Dendritic cell treated with granulocyte-macrophage colony-stimulating factor and Interleukin-4, amounts not matched to agents 40 ng/mL and 50 ng/mL, for 4 days (primary cell): ENCODE data around the gene ENTREP1.

Source experiments
- H3K27ac Mint-ChIP-seq: one replicate; pipeline ENCODE4 v1.8.0; 2022; ENCODE audit warnings: mild to moderate bottlenecking, mixed read lengths
- H3K27me3 Mint-ChIP-seq: one replicate; pipeline ENCODE4 v1.8.0; 2022; ENCODE audit warnings: mild to moderate bottlenecking, mixed read lengths
- H3K36me3 Mint-ChIP-seq: one replicate; pipeline ENCODE4 v1.8.0; 2022; ENCODE audit warnings: low read depth, mixed read lengths
- H3K4me1 Mint-ChIP-seq: one replicate; pipeline ENCODE4 v1.8.0; 2022; ENCODE audit warnings: low read depth, mixed read lengths
- H3K4me3 Mint-ChIP-seq: one replicate; pipeline ENCODE4 v1.8.0; 2022; ENCODE audit warnings: mild to moderate bottlenecking, moderate library complexity, mixed read lengths
- H3K9me3 Mint-ChIP-seq: one replicate; pipeline ENCODE4 v1.8.0; 2022; ENCODE audit warnings: mixed read lengths
- intact Hi-C: fragments of 100-400 bp; cut with micrococcal nuclease; formaldehyde crosslinking; loops from one replicate; pipeline ENCODE4 v1.15.0; 2022

Gene ENTREP1, protein sequence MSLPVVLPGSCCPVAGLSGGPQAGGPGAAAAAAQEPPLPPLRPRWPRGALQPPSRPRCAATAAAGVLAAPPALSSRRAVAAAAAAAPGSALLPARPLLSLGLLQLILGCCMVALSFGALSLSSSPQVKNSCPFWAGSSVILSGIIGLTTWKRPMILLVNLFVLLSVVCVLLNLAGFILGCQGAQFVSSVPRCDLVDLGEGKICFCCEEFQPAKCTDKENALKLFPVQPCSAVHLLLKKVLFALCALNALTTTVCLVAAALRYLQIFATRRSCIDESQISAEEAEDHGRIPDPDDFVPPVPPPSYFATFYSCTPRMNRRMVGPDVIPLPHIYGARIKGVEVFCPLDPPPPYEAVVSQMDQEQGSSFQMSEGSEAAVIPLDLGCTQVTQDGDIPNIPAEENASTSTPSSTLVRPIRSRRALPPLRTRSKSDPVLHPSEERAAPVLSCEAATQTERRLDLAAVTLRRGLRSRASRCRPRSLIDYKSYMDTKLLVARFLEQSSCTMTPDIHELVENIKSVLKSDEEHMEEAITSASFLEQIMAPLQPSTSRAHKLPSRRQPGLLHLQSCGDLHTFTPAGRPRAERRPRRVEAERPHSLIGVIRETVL

GRCh38 chr9:69324549-69325401 is at the start of gene ENTREP1:
TSS of gene ENTREP1 (plus strand) at chr9:69325215. CDS start at chr9:69325310, 95 bp downstream.
- peak within 1 kb of the TSS; percentile 74 for H3K4me3 Mint-ChIP-seq
- intact Hi-C loops, result loop anchor here (10.0 kb wide), 1 partner anchor 50 kb away; no protein-coding TSS in a partner anchor
- H3K36me3 Mint-ChIP-seq, result no peaks in the 10 kb centered on the region
- peak within 1 kb of the TSS; percentile 52 for H3K27ac Mint-ChIP-seq
- H3K27me3 Mint-ChIP-seq, result peaks cover 69% of the 10 kb centered on the region
- H3K4me1 Mint-ChIP-seq, result peaks cover 17% of the 10 kb centered on the region
- no peaks in the 10 kb centered on the region for H3K9me3 Mint-ChIP-seq

- Mint-ChIP-seq H3K4me3 (no peak overlapping the region), H3K27ac (no peak overlapping the region), H3K4me1 (peaks cover 7% of the 10 kb centered on the region), H3K9me3 (peaks cover 24% of the 10 kb centered on the region), H3K36me3 (no peaks in the 10 kb centered on the region), H3K27me3 (peaks cover 2% of the 10 kb centered on the region)
- intact Hi-C loops, result no loop called here
These were observed 48.2 kb upstream of the ENTREP1 start for GRCh38 chr9:69276775-69277174.

GRCh38 chr9:69279084-69279731 is 45.8 kb upstream of the ENTREP1 start:
- intact Hi-C loops, result no loop called here
- Mint-ChIP-seq H3K4me3 (no peak overlapping the region), H3K9me3 (peaks cover 23% of the 10 kb centered on the region), H3K4me1 (peaks cover 7% of the 10 kb centered on the region), H3K27me3 (peaks cover 3% of the 10 kb centered on the region), H3K27ac (no peak overlapping the region), H3K36me3 (no peaks in the 10 kb centered on the region)

DNA sequence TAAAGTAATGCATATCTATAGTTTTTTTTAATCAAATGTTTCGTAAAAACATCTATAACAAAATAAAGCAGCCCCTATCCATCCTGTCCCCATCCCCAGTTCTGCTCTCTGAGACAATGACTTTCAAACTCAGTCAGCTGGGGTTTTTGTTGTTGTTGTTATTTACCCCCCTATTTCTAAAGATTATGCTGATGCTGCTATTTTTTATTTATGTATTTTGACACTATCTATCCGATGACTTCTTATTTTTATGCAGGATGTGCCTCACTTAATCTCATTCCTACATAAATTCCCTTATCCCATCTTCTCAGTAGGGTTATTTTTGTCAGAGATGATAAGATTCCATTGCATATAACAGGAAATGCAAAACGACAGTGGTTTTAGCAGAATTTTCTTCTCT is 45.3 kb upstream of the ENTREP1 start:
- Mint-ChIP-seq H3K4me3 (no peak overlapping the region), H3K36me3 (no peaks in the 10 kb centered on the region), H3K4me1 (peaks cover 7% of the 10 kb centered on the region), H3K27ac (no peak overlapping the region), H3K9me3 (peaks cover 18% of the 10 kb centered on the region), H3K27me3 (peaks cover 5% of the 10 kb centered on the region)
- intact Hi-C loops, result no loop called here

GRCh38 chr9:69283003-69283402 is 42.0 kb upstream of the ENTREP1 start:
- Mint-ChIP-seq H3K36me3 (no peaks in the 10 kb centered on the region), H3K9me3 (peaks cover 6% of the 10 kb centered on the region), H3K27me3 (peaks cover 11% of the 10 kb centered on the region), H3K4me3 (no peak overlapping the region), H3K4me1 (peaks cover 7% of the 10 kb centered on the region), H3K27ac (no peak overlapping the region)
- intact Hi-C loops, result no loop called here

DNA sequence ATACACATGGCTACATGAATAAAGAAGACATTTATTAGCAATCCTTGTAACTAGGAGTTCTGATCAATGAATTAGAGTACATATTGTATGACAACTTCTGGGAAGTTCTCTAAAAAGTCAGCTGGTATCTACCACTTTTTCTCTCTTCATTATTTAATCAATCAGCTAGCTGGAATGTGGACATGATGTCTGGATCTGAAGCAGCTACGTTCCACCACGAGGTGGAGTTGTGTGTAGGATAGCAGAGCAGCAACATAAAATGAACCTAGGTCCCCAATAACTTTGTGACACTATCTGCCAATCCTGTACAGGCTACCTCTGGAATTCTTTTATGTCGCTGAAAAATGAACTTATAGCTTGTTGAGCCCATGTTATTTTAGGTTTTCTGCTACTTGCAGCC is 32.9 kb upstream of the ENTREP1 start:
- Mint-ChIP-seq H3K27me3 (peaks cover 5% of the 10 kb centered on the region), H3K36me3 (no peaks in the 10 kb centered on the region), H3K9me3 (no peaks in the 10 kb centered on the region), H3K27ac (no peak overlapping the region), H3K4me1 (no peaks in the 10 kb centered on the region), H3K4me3 (no peak overlapping the region)
- intact Hi-C loops, result no loop called here

GRCh38 chr9:69293156-69293555 is 31.9 kb upstream of the ENTREP1 start:
- Mint-ChIP-seq H3K27ac (no peak overlapping the region), H3K36me3 (no peaks in the 10 kb centered on the region), H3K9me3 (no peaks in the 10 kb centered on the region), H3K27me3 (peaks cover 2% of the 10 kb centered on the region), H3K4me3 (no peak overlapping the region), H3K4me1 (no peaks in the 10 kb centered on the region)
- intact Hi-C loops, result no loop called here

DNA sequence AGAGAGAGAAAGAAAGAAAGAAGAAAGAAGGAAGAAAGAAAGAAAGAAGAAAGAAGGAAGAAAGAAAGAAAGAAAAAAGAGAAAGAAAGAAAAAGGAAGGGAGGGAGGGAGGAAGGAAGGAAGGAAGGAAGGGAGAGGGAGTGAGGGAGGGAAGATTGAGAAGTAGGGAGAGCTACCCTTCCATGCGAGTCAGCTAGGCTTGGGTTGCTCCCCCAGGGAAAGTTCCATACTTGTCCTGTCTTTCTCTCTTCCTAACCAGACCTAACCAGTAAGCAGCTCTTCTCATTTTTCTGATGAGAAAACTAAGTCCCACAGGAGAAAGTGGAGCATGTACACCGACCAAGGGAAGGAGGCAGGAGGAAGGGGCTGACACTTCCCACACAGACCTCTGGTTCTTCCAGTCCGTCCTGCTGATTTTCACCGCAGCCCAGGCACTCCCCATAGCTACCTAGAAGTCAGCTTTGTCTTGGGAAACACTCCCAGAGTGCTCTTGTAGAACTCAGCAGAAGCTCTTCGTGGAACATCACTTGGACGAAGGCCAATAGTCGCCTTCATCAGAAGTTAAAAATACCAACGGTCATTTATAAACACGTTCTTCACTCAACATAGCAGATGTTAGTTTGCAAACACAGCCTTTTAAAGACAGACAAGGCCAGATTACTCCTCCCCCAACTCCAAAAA is 29.0 kb upstream of the ENTREP1 start:
- intact Hi-C loops, result no loop called here
- Mint-ChIP-seq H3K4me3 (no peak overlapping the region), H3K9me3 (no peaks in the 10 kb centered on the region), H3K4me1 (peaks cover 7% of the 10 kb centered on the region), H3K27ac (no peak overlapping the region), H3K36me3 (no peaks in the 10 kb centered on the region), H3K27me3 (no peaks in the 10 kb centered on the region)

DNA sequence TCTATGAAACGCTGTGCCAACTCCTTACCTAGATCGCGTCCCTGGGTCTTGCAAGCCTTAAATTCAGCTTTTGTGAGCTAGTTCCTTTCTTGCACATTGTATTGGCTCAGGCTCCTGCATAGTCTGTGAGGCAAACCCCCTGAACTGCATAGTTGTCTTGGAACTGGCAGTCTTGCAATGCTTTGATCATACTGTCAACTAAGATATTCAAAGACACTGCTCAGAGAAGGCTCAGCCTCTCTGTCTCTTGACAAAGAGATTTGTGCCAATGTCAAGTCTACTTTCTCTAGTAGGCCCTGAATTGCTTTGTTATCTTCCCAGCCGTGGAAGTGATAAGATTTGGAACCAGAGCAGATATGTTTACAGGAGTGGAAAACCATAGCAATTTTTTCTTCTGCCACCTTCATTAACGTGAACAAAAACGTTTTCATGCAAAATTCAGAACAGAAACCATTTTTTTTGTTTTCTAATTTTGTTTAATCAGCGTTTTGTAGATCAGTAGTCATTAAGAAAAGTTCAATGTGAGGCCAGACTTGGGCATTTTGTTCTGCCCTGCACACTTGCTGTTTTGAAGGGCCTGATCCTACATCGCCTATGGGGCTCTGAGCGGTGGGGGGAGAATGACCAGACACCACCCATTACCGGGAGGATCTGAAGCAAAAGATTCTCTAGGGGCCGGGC is 27.6 kb upstream of the ENTREP1 start:
- H3K27ac Mint-ChIP-seq, result no peak overlapping the region
- no peaks in the 10 kb centered on the region for H3K27me3 Mint-ChIP-seq
- no peaks in the 10 kb centered on the region for H3K9me3 Mint-ChIP-seq
- peaks cover 7% of the 10 kb centered on the region for H3K4me1 Mint-ChIP-seq
- no peaks in the 10 kb centered on the region for H3K36me3 Mint-ChIP-seq
- no peak overlapping the region for H3K4me3 Mint-ChIP-seq
- intact Hi-C loops, result no loop called here

DNA sequence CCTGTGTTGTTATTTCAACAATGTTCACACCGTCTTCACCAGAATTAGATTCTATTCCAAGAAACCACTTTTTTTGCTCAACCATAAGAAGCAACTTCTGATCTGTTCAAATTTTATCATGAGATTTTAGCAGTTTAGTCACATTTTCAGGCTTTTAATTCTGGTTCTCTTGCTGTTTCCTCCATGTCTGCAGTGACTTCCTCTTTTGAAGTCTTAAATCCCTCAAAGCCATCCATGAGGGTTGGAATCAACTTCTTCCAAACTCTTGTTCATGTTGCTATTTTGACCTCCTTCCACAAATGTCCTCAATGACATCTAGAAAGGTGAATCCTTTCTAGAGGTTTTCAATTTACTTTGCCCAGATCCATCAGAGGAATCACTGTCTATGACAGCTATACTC is 25.7 kb upstream of the ENTREP1 start:
- H3K27me3 Mint-ChIP-seq, result no peaks in the 10 kb centered on the region
- intact Hi-C loops, result no loop called here

GRCh38 chr9:69299826-69300225 is 25.2 kb upstream of the ENTREP1 start:
- H3K27me3 Mint-ChIP-seq, result no peaks in the 10 kb centered on the region

More for the DNA sequence above, 25.7 kb upstream of the ENTREP1 start:
- H3K36me3 Mint-ChIP-seq, result no peaks in the 10 kb centered on the region
- no peaks in the 10 kb centered on the region for H3K9me3 Mint-ChIP-seq
- H3K27ac Mint-ChIP-seq, result no peak overlapping the region
- H3K4me1 Mint-ChIP-seq, result peaks cover 7% of the 10 kb centered on the region
- H3K4me3 Mint-ChIP-seq, result no peak overlapping the region

GRCh38 chr9:69303331-69303730 is 21.7 kb upstream of the ENTREP1 start:
- no peaks in the 10 kb centered on the region for H3K27me3 Mint-ChIP-seq
- H3K4me3 Mint-ChIP-seq, result no peak overlapping the region
- H3K36me3 Mint-ChIP-seq, result no peaks in the 10 kb centered on the region
- intact Hi-C loops, result no loop called here
- H3K27ac Mint-ChIP-seq, result no peak overlapping the region
- H3K9me3 Mint-ChIP-seq, result no peaks in the 10 kb centered on the region
- H3K4me1 Mint-ChIP-seq, result peaks cover 7% of the 10 kb centered on the region

More at GRCh38 chr9:69299826-69300225, 25.2 kb upstream of the ENTREP1 start:
- Mint-ChIP-seq H3K9me3 (no peaks in the 10 kb centered on the region), H3K4me1 (peaks cover 7% of the 10 kb centered on the region), H3K4me3 (no peak overlapping the region), H3K27ac (no peak overlapping the region), H3K36me3 (no peaks in the 10 kb centered on the region)
- intact Hi-C loops, result no loop called here
